Glomerular endothelial cell (primary cell): ENCODE measurements around the gene EPHA10. TPM values are rescaled to one million over a fixed set of nuclear protein-coding genes. Genes with fewer than 3 reads are reported as not detected.

Experiments
- DNase-seq: peaks from one replicate; pipeline ENCODE4 v3.0.0-alpha.2; 2011; ENCODE audit warnings: low read depth, low spot score; ENCODE audit errors: extremely low read depth
- total RNA-seq: library from RNA; depleted of rRNA; stranded (reverse); fragments of >200 nt; gene quantifications from 2 replicates; pipeline ENCODE4 v1.2.3, GENCODE V29; 2015

EPHA10 gene
- total RNA-seq, 1 donor from 2014 or later: 0.47 TPM

- DNase-seq: no peak
Measured at GRCh38 chr1:37677808-37678207, 87.1 kb downstream of the EPHA10 start.

- DNase-seq: no peak
Measured at GRCh38 chr1:37677143-37677439, 87.8 kb downstream of the EPHA10 start.

GRCh38 chr1:37676281-37677142 lies 88.4 kb downstream of the EPHA10 start:
- no peak for DNase-seq

- DNase-seq: no peak
Measured at GRCh38 chr1:37673920-37674319, 91.0 kb downstream of the EPHA10 start.

GRCh38 chr1:37672136-37672870 lies 92.6 kb downstream of the EPHA10 start:
- no peak for DNase-seq

GRCh38 chr1:37671261-37671660 lies 93.7 kb downstream of the EPHA10 start:
- no peak for DNase-seq

- DNase-seq: no peak
Measured at GRCh38 chr1:37670133-37670532, 94.8 kb downstream of the EPHA10 start.

GRCh38 chr1:37667023-37667671 lies 97.8 kb downstream of the EPHA10 start:
- no peak for DNase-seq

GRCh38 chr1:37666241-37666867 lies 98.6 kb downstream of the EPHA10 start:
- DNase-seq: no peak

Other genes starting within 250 kb of the EPHA10 start
- 6.7 and 25.6 TPM in 2 replicates for gene SNIP1, start 210.8 kb downstream of the EPHA10 start, total RNA-seq
- 3.8 and 4.7 TPM in 2 replicates for gene DNALI1, start 208.2 kb downstream of the EPHA10 start, total RNA-seq
- gene GNL2, start 169.2 kb downstream of the EPHA10 start, total RNA-seq: 40.6 and 55.2 TPM in 2 replicates
- not detected in 2 replicates for gene RSPO1, start 130.2 kb downstream of the EPHA10 start, total RNA-seq
- gene CDCA8, start 72.6 kb downstream of the EPHA10 start, total RNA-seq: 4.2 and 12.0 TPM in 2 replicates
- gene MANEAL, start 28.7 kb upstream of the EPHA10 start, total RNA-seq: 1.1 and 2.2 TPM in 2 replicates
- gene C1orf122, start 42.7 kb upstream of the EPHA10 start, total RNA-seq: 74.4 and 113 TPM in 2 replicates
- gene YRDC, start 43.1 kb upstream of the EPHA10 start, total RNA-seq: 19.6 and 22.1 TPM in 2 replicates
- 3.7 and 6.2 TPM in 2 replicates for gene MTF1, start 94.5 kb upstream of the EPHA10 start, total RNA-seq
- gene INPP5B, start 181.9 kb upstream of the EPHA10 start, total RNA-seq: 9.4 and 13.8 TPM in 2 replicates
- 35.5 and 65.5 TPM in 2 replicates for gene SF3A3, start 224.9 kb upstream of the EPHA10 start, total RNA-seq
- gene FHL3, start 240.4 kb upstream of the EPHA10 start, total RNA-seq: 55.4 and 90.1 TPM in 2 replicates
- 27.4 and 53.7 TPM in 2 replicates for gene UTP11, start 247.6 kb upstream of the EPHA10 start, total RNA-seq